H1 (cell line): ENCODE results near the gene CD8B2. TPM values are rescaled to one million over a fixed set of nuclear protein-coding genes. Genes with fewer than 3 reads are reported as not detected.

Source experiments
- CTCF ChIA-PET: fragments of 300-600 bp; sonication (Branson Sonifier 250); formaldehyde crosslinking; loops from one replicate; lab custom pipeline; 2021; ENCODE audit not compliant: partially characterized antibody; lab: Charles Lee
- POLR2A ChIA-PET: fragments of 300-600 bp; sonication (Branson Sonifier 250); formaldehyde crosslinking; loops from one replicate; lab custom pipeline; 2021; ENCODE audit warnings: inconsistent platforms; ENCODE audit not compliant: partially characterized antibody; lab: Charles Lee
- DNase-seq, 2 experiments: peaks; one replicate each; pipeline versions ENCODE4 v3.0.0 to v3.0.0-alpha.2; 2010 to 2022; ENCODE audit warnings: low spot score in 2 of 2, low read depth in 1 of 2, mixed read lengths in 1 of 2
- FAIRE-seq: peaks from 2 replicates; lab custom pipeline; 2011; peaks lifted over from hg19 to GRCh38; lab: Jason Lieb, UNC
- H2AFZ ChIP-seq: 2 replicates; pipeline ENCODE4 v1.8.1; 2012; ENCODE audit warnings: low read length, inconsistent platforms
- H2AK5ac ChIP-seq: 2 replicates; pipeline ENCODE4 v1.6.1; 2013; ENCODE audit warnings: low read depth, low read length
- H2BK120ac ChIP-seq: replicated peaks from 2 replicates; pipeline ENCODE3; 2013; ENCODE audit warnings: low read depth, low read length, inconsistent platforms
- H2BK12ac ChIP-seq: 2 replicates; pipeline ENCODE4 v1.6.1; 2013; ENCODE audit warnings: low read depth, low read length
- H2BK15ac ChIP-seq: 2 replicates; pipeline ENCODE4 v1.6.1; 2013; ENCODE audit warnings: low read length
- H2BK20ac ChIP-seq: 2 replicates; pipeline ENCODE4 v1.6.1; 2013; ENCODE audit warnings: low read length
- H2BK5ac ChIP-seq: 2 replicates; pipeline ENCODE4 v1.6.1; 2013; ENCODE audit warnings: low read depth, low read length
- H3K14ac ChIP-seq: 2 replicates; pipeline ENCODE4 v1.6.1; 2013; ENCODE audit warnings: inconsistent platforms; ENCODE audit not compliant: insufficient read length
- H3K18ac ChIP-seq: 2 replicates; pipeline ENCODE4 v1.6.1; 2013; ENCODE audit warnings: low read length; ENCODE audit errors: extremely low read depth
- H3K23ac ChIP-seq: 2 replicates; pipeline ENCODE4 v1.6.1; 2013; ENCODE audit warnings: inconsistent platforms; ENCODE audit not compliant: insufficient read length
- H3K23me2 ChIP-seq: 2 replicates; pipeline ENCODE4 v1.6.1; 2013; ENCODE audit warnings: low read depth, low read length
- H3K27ac ChIP-seq: 2 replicates; pipeline ENCODE4 v1.6.1; 2011; ENCODE audit warnings: low read depth, low read length, inconsistent platforms
- H3K27me3 ChIP-seq, 4 experiments: replicated peaks in 1 of 4; 1 replicate in 1 of 4; 2 replicates in 3 of 4; pipeline versions ENCODE4 v1.6.1 to v1.8.1; 2011 to 2013; ENCODE audit warnings: low read length in 3 of 4, mild to moderate bottlenecking in 3 of 4, inconsistent platforms in 2 of 4, mixed read lengths in 2 of 4, moderate library complexity in 1 of 4; ENCODE audit not compliant: control insufficient read depth in 3 of 4, insufficient read depth in 3 of 4; ENCODE audit errors: extremely low read depth in 1 of 4
- H3K36me3 ChIP-seq, 4 experiments: 2 replicates each; pipeline versions ENCODE4 v1.6.1 to v1.8.1; 2011 to 2013; ENCODE audit warnings: mild to moderate bottlenecking in 4 of 4, low read length in 3 of 4, moderate library complexity in 2 of 4, control low read depth in 1 of 4, inconsistent platforms in 1 of 4; ENCODE audit not compliant: insufficient read depth in 4 of 4, control insufficient read depth in 2 of 4
- H3K4ac ChIP-seq: replicated peaks from 2 replicates; pipeline ENCODE3; 2013; ENCODE audit warnings: low read length, low read depth, mixed read lengths, inconsistent platforms; ENCODE audit not compliant: insufficient read length
- H3K4me1 ChIP-seq, 4 experiments: replicated peaks in 1 of 4; 1 replicate in 1 of 4; 2 replicates in 3 of 4; pipeline versions ENCODE4 v1.6.1 to v1.8.1; 2011 to 2013; ENCODE audit warnings: low read length in 3 of 4, inconsistent platforms in 2 of 4, mixed read lengths in 1 of 4; ENCODE audit not compliant: insufficient read depth in 4 of 4, control insufficient read depth in 3 of 4
- H3K4me2 ChIP-seq, 2 experiments: 2 replicates each; pipeline versions ENCODE4 v1.6.1 to v1.8.1; 2011 to 2013; ENCODE audit warnings: low read depth in 2 of 2, low read length in 2 of 2, control low read depth in 1 of 2, inconsistent platforms in 1 of 2, mild to moderate bottlenecking in 1 of 2; ENCODE audit not compliant: insufficient read depth in 1 of 2
- H3K4me3 ChIP-seq, 4 experiments: fragments of 200-600, 300-600 bp in 1 of 4; sonication (generic), shearing (Covaris generic), sonication (Bioruptor Twin) in 1 of 4; 2 replicates each; pipeline versions ENCODE4 v1.5.1 to v1.8.1; 2011 to 2016; ENCODE audit warnings: low read length in 4 of 4, low read depth in 3 of 4, control low read depth in 2 of 4, inconsistent platforms in 2 of 4, mild to moderate bottlenecking in 2 of 4, mixed read lengths in 1 of 4, moderate library complexity in 1 of 4; ENCODE audit not compliant: insufficient read depth in 2 of 4; ENCODE audit errors: extremely low read depth in 1 of 4
- H3K56ac ChIP-seq: replicated peaks from 2 replicates; pipeline ENCODE3; 2013; ENCODE audit warnings: low read depth, mild to moderate bottlenecking, mixed read lengths, low read length, inconsistent platforms; ENCODE audit not compliant: insufficient read length
- H3K79me1 ChIP-seq: 2 replicates; pipeline ENCODE4 v1.6.1; 2013; ENCODE audit warnings: low read depth, low read length, control low read depth
- H3K79me2 ChIP-seq, 2 experiments: 2 replicates each; pipeline versions ENCODE4 v1.6.1 to v1.8.1; 2012 to 2013; ENCODE audit warnings: low read length in 2 of 2, mild to moderate bottlenecking in 2 of 2, inconsistent platforms in 1 of 2; ENCODE audit not compliant: insufficient read depth in 2 of 2, control insufficient read depth in 1 of 2
- H3K9ac ChIP-seq, 4 experiments: replicated peaks in 1 of 4; 1 replicate in 1 of 4; 2 replicates in 3 of 4; pipeline versions ENCODE4 v1.6.1 to v1.8.1; 2011 to 2013; ENCODE audit warnings: low read depth in 3 of 4, low read length in 3 of 4, control low read depth in 2 of 4, mild to moderate bottlenecking in 2 of 4, moderate library complexity in 2 of 4, inconsistent platforms in 1 of 4; ENCODE audit errors: extremely low read depth in 1 of 4
- H3K9me3 ChIP-seq, 2 experiments: 2 replicates each; pipeline versions ENCODE4 v1.6.1 to v1.8.1; 2012 to 2013; ENCODE audit warnings: mild to moderate bottlenecking in 2 of 2, moderate library complexity in 2 of 2, control low read depth in 1 of 2, inconsistent platforms in 1 of 2, low read depth in 1 of 2, low read length in 1 of 2, mixed read lengths in 1 of 2; ENCODE audit not compliant: insufficient read depth in 2 of 2
- H4K20me1 ChIP-seq, 2 experiments: replicated peaks in 1 of 2; 2 replicates each; pipeline versions ENCODE3 to v1.8.1; 2011 to 2013; ENCODE audit warnings: inconsistent platforms in 2 of 2, low read length in 2 of 2, mild to moderate bottlenecking in 1 of 2; ENCODE audit not compliant: insufficient read depth in 2 of 2, control insufficient read depth in 1 of 2
- H4K5ac ChIP-seq: 2 replicates; pipeline ENCODE4 v1.6.1; 2013; ENCODE audit warnings: low read length, low read depth, mixed read lengths, inconsistent platforms; ENCODE audit not compliant: insufficient read length
- H4K8ac ChIP-seq: 2 replicates; pipeline ENCODE4 v1.8.0; 2013; ENCODE audit warnings: mild to moderate bottlenecking, moderate library complexity, low read length, inconsistent platforms; ENCODE audit not compliant: insufficient read depth; ENCODE audit errors: extremely low read depth
- H4K91ac ChIP-seq: replicated peaks from 2 replicates; pipeline ENCODE3; 2013; ENCODE audit warnings: low read length, mixed read lengths, inconsistent platforms; ENCODE audit not compliant: insufficient read length
- BCL11A ChIP-seq, 2 experiments: IDR thresholded peaks; one replicate each; pipeline ENCODE4 v1.6.1; 2011; ENCODE audit warnings: low read depth in 2 of 2, low read length in 2 of 2, mild to moderate bottlenecking in 2 of 2
- CBX5 ChIP-seq: fragments of 300-800, 300-1000 bp; sonication (generic); IDR thresholded peaks from 2 replicates; pipeline ENCODE4 v1.7.1; 2016; ENCODE audit warnings: antibody characterized with exemption, low read length, low read depth
- FOSL1 ChIP-seq: IDR thresholded peaks from 2 replicates; pipeline ENCODE4 v1.6.1; 2011; ENCODE audit warnings: mild to moderate bottlenecking, low read depth, low read length, moderate library complexity; ENCODE audit not compliant: insufficient read depth
- GABPA ChIP-seq: IDR thresholded peaks from 2 replicates; pipeline ENCODE4 v1.6.1; 2011; ENCODE audit warnings: mild to moderate bottlenecking, low read length, moderate library complexity, borderline replicate concordance; ENCODE audit not compliant: insufficient read depth
- POLR2AphosphoS5 ChIP-seq: IDR thresholded peaks from 2 replicates; pipeline ENCODE4 v1.6.1; 2011; ENCODE audit warnings: low read depth, low read length
- RNF2 ChIP-seq: fragments of 200-900, 300-1000 bp; sonication (generic); IDR thresholded peaks from 2 replicates; pipeline ENCODE4 v1.7.1; 2016; ENCODE audit warnings: borderline replicate concordance, low read depth, mild to moderate bottlenecking, antibody characterized with exemption, low read length; ENCODE audit not compliant: poor library complexity, severe bottlenecking; ENCODE audit errors: missing control alignments
- SP1 ChIP-seq: IDR thresholded peaks from 2 replicates; pipeline ENCODE4 v1.6.1; 2011; ENCODE audit warnings: low read depth, low read length
- SRF ChIP-seq: IDR thresholded peaks from 2 replicates; pipeline ENCODE4 v1.6.1; 2011; ENCODE audit warnings: mild to moderate bottlenecking, low read depth, low read length, moderate library complexity
- TCF12 ChIP-seq: IDR thresholded peaks from 2 replicates; pipeline ENCODE4 v1.6.1; 2011; ENCODE audit warnings: low read depth, mild to moderate bottlenecking, low read length
- YY1 ChIP-seq: IDR thresholded peaks from 2 replicates; pipeline ENCODE4 v1.6.1; 2011; ENCODE audit warnings: low read depth, mild to moderate bottlenecking, low read length
- WGBS, 2 experiments: shearing (Covaris generic) in 1 of 2; methylation state at CpG; one replicate each; pipeline versions ENCODE4 v1.1.6 to v1.1.7; 2013 to 2015; ENCODE audit warnings: low lambda C conversion rate in 2 of 2, mixed read lengths in 2 of 2, inconsistent platforms in 1 of 2, low coverage in 1 of 2, missing lambda C conversion rate in 1 of 2; ENCODE audit not compliant: insufficient replicate concordance in 2 of 2, insufficient coverage in 1 of 2, insufficient read length in 1 of 2; ENCODE audit errors: extremely low coverage in 1 of 2, missing lambda C conversion rate in 1 of 2; 5-methylcytosine and 5-hydroxymethylcytosine counted together
- polyA plus RNA-seq, 7 experiments: library from polyadenylated mRNA; depleted of rRNA in 3 of 7; stranded (reverse) in 5 of 7; unstranded in 2 of 7; fragments of >200 nt in 5 of 7; fragments of 200-250 nt in 2 of 7; gene quantifications; 1 replicate in 5 of 7; 2 replicates in 1 of 7; 4 replicates in 1 of 7; pipeline versions ENCODE4 v1.2.1 to v1.2.3, GENCODE V29; 2011 to 2013; ENCODE audit warnings: missing spikeins in 2 of 7, mixed read lengths in 2 of 7
- total RNA-seq: library from RNA; stranded (reverse); fragmentation: NEBNext Ultra II Directional; extraction: Animal tissue kit (Norgen Biotek cat#: 25700); gene quantifications from 2 replicates; pipeline ENCODE4 v1.2.1, GENCODE V29; 2021
- TF ChIP-seq, protein P1 (sequence below): IDR thresholded peaks from 2 replicates; pipeline ENCODE4 v1.6.1; 2012; ENCODE audit warnings: inconsistent platforms
- TF ChIP-seq, protein P2 (sequence below): IDR thresholded peaks from 2 replicates; pipeline ENCODE4 v1.6.1; 2012; ENCODE audit warnings: low read length, inconsistent platforms

Gene CD8B2
- total and polyA plus RNA-seq, 2 of the 8 experiments (the other 6 are each of a cell fraction or from before 2014, with no cell fraction given), result 0.03 TPM; not detected in 1

DNA sequence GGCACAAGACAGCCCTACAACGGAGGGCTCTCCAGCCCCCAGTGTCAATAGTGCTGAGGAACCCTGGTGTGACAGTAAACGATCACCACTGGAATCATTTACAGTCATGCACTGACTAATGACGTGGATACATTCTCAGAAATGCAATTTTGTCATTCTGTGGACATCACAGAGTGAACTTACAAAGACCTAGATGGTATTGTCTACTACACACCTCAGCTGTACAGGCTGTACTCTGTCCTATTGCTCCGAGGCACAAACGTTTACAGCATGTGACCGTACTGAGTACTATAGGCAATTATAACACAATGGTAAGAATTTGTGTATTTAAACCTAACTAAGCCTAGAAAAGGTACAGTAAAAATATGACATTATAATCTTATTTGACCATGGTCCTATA lies 67.2 kb downstream of the CD8B2 start:
- Histone ChIP-seq H4K5ac (no peak overlapping the region), H3K14ac (no peak overlapping the region), H4K8ac (no peak overlapping the region), H4K20me1 (no peaks in the 10 kb centered on the region), H3K27ac (no peak overlapping the region), H3K9me3 (peaks cover 4 to 7% of the 10 kb centered on the region in 2 experiments), H2BK120ac (no peak overlapping the region), H4K91ac (no peak overlapping the region), H2BK12ac (no peak overlapping the region), H3K79me2 (no peaks in the 10 kb centered on the region), H3K4ac (no peak overlapping the region), H3K4me1 (no peaks in the 10 kb centered on the region), H2BK20ac (no peak overlapping the region), H3K4me2 (no peak overlapping the region), H2AFZ (no peak overlapping the region), H3K27me3 (no peaks in the 10 kb centered on the region), H2BK15ac (no peak overlapping the region), H2BK5ac (no peak overlapping the region), H3K23ac (no peak overlapping the region), H2AK5ac (no peak overlapping the region), H3K56ac (no peak overlapping the region), H3K79me1 (no peaks in the 10 kb centered on the region), H3K36me3 (no peaks in the 10 kb centered on the region), H3K23me2 (no peaks in the 10 kb centered on the region; the same call in 1 of the 2 replicates), H3K9ac (no peak overlapping the region), H3K18ac (no peak overlapping the region), H3K4me3 (no peak overlapping the region)
- DNase-seq (no peak), FAIRE-seq (no peak)
- WGBS, 2 experiments, result 91% methylated on average over 6 of the region's 6 CpGs; no CpG with 5 or more reads in 1 of the 2 experiments
- POLR2A ChIA-PET, result no interaction called here
- CTCF ChIA-PET, result interaction anchor here (1.0 to 2.9 kb wide), 3 partner anchors 8 to 18 kb away, joined by 4 to 20 read pairs (median 12); no protein-coding TSS in a partner anchor
- no peak for TF ChIP-seq FOSL1
- no peak for TF ChIP-seq BCL11A (IDR thresholded peaks at IDR 0.05; ENCODE audit: low read depth in 2 of 2, low read length in 2 of 2)
- TF ChIP-seq TCF12, result no peak
- no peak for TF ChIP-seq SP1
- TF ChIP-seq RNF2, result no peak
- TF ChIP-seq CBX5, result no peak
- TF ChIP-seq POLR2AphosphoS5, result no peak
- no peak for TF ChIP-seq YY1
- TF ChIP-seq, protein P1, sequence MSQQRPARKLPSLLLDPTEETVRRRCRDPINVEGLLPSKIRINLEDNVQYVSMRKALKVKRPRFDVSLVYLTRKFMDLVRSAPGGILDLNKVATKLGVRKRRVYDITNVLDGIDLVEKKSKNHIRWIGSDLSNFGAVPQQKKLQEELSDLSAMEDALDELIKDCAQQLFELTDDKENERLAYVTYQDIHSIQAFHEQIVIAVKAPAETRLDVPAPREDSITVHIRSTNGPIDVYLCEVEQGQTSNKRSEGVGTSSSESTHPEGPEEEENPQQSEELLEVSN, result no peak
- no peak for TF ChIP-seq GABPA
- TF ChIP-seq SRF, result no peak
- TF ChIP-seq, protein P2, sequence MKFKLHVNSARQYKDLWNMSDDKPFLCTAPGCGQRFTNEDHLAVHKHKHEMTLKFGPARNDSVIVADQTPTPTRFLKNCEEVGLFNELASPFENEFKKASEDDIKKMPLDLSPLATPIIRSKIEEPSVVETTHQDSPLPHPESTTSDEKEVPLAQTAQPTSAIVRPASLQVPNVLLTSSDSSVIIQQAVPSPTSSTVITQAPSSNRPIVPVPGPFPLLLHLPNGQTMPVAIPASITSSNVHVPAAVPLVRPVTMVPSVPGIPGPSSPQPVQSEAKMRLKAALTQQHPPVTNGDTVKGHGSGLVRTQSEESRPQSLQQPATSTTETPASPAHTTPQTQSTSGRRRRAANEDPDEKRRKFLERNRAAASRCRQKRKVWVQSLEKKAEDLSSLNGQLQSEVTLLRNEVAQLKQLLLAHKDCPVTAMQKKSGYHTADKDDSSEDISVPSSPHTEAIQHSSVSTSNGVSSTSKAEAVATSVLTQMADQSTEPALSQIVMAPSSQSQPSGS, result no peak
